GM12878 (cell line): Measurements from ENCODE around the gene MAP1LC3A. TPM values are rescaled to one million over a fixed set of nuclear protein-coding genes. Genes with fewer than 3 reads are reported as not detected.

Experiments used
- ATAC-seq: fragments of 200-7000 bp; cut with Tn5 transposase; 3 replicates; pipeline ENCODE4 v1.9.1; 2020; ENCODE audit warnings: mild to moderate bottlenecking, moderate library complexity
- BruUV-seq: library from RNA; stranded (reverse); fragments of 400-500 nt; replicated peaks from 2 replicates; lab custom pipeline; 2021; lab: Mats Ljungman, UMichigan
- CTCF ChIA-PET: fragments of 300-600 bp; sonication (Branson Sonifier 250); formaldehyde crosslinking; extraction: SDS; loops from one replicate; lab custom pipeline; 2021; ENCODE audit warnings: inconsistent platforms; lab: Yijun Ruan, JAX
- POLR2A ChIA-PET: fragments of 350-600 bp; formaldehyde crosslinking; extraction: SDS; loops from one replicate; lab custom pipeline; 2021; ENCODE audit warnings: inconsistent platforms; lab: Charles Lee
- RAD21 ChIA-PET: fragments of 300-600 bp; sonication (Branson Sonifier 250); formaldehyde crosslinking; loops from one replicate; lab custom pipeline; 2023; ENCODE audit warnings: antibody characterized with exemption; ENCODE audit not compliant: unreplicated experiment; lab: Charles Lee
- SMC1A ChIA-PET: fragments of 300-600 bp; sonication (Branson Sonifier 250); formaldehyde crosslinking; loops from one replicate; lab custom pipeline; 2023; ENCODE audit not compliant: unreplicated experiment, uncharacterized antibody; lab: Charles Lee
- DNase-seq: peaks from one replicate; pipeline ENCODE4 v3.0.0-alpha.2; 2011; ENCODE audit warnings: low read depth, low spot score
- FAIRE-seq: peaks from 3 replicates; lab custom pipeline; 2011; peaks lifted over from hg19 to GRCh38; lab: Jason Lieb, UNC
- H2AFZ ChIP-seq: 2 replicates; pipeline ENCODE4 v1.6.0; 2011; ENCODE audit warnings: low read depth, low read length, control low read depth; ENCODE audit not compliant: control insufficient read depth
- H3K27ac ChIP-seq: 2 replicates; pipeline ENCODE4 v1.5.1; 2011; ENCODE audit warnings: control low read depth; ENCODE audit not compliant: control insufficient read depth, insufficient read depth
- H3K27me3 ChIP-seq, 2 experiments: replicated peaks in 1 of 2; 2 replicates each; pipeline versions ENCODE4 v1.6.0 to v1.6.1; 2011; ENCODE audit warnings: low read length in 1 of 2; ENCODE audit not compliant: control insufficient read depth in 2 of 2, insufficient read depth in 2 of 2
- H3K36me3 ChIP-seq, 2 experiments: 2 replicates each; pipeline ENCODE4 v1.5.1; 2011; ENCODE audit warnings: low read length in 1 of 2; ENCODE audit not compliant: control insufficient read depth in 2 of 2, insufficient read depth in 2 of 2
- H3K4me1 ChIP-seq: 2 replicates; pipeline ENCODE4 v1.6.1; 2011; ENCODE audit warnings: mild to moderate bottlenecking, low read length, moderate library complexity, mixed read lengths; ENCODE audit not compliant: control insufficient read depth, insufficient read depth
- H3K4me2 ChIP-seq: 2 replicates; pipeline ENCODE4 v1.6.0; 2011; ENCODE audit warnings: control low read depth; ENCODE audit not compliant: control insufficient read depth, insufficient read depth
- H3K4me3 ChIP-seq: fragments of 200-600 bp; sonication (generic); 2 replicates; pipeline ENCODE4 v1.5.1; 2016
- H3K79me2 ChIP-seq: 2 replicates; pipeline ENCODE4 v1.6.0; 2011; ENCODE audit warnings: low read length; ENCODE audit not compliant: control insufficient read depth, insufficient read depth
- H3K9ac ChIP-seq: 2 replicates; pipeline ENCODE4 v1.8.0; 2011; ENCODE audit warnings: low read length, control low read depth, mixed read lengths; ENCODE audit not compliant: control insufficient read depth, insufficient read depth
- H3K9me3 ChIP-seq: replicated peaks from 3 replicates; pipeline ENCODE4 v1.5.1; 2011; ENCODE audit warnings: mild to moderate bottlenecking, low read length; ENCODE audit not compliant: control insufficient read depth, insufficient read depth
- H4K20me1 ChIP-seq: 2 replicates; pipeline ENCODE4 v1.6.0; 2011; ENCODE audit not compliant: control insufficient read depth, insufficient read depth
- E2F8 ChIP-seq: fragments of 450-650 bp; IDR thresholded peaks from 2 replicates; pipeline ENCODE4 v1.6.1; 2018; ENCODE audit warnings: mild to moderate bottlenecking, low read depth, moderate library complexity; ENCODE audit not compliant: partially characterized antibody
- RBBP5 ChIP-seq: fragments of 200-600 bp; sonication (generic); conservative IDR thresholded peaks from 2 replicates; pipeline ENCODE4 v1.6.1; 2016
- WGBS: methylation state at CpG from one replicate; pipeline ENCODE4 v1.1.6; 2016; ENCODE audit warnings: low lambda C conversion rate; ENCODE audit not compliant: insufficient replicate concordance, insufficient coverage; ENCODE audit errors: missing lambda C conversion rate; 5-methylcytosine and 5-hydroxymethylcytosine counted together
- in situ Hi-C: fragments of 300-500 bp; cut with MboI; formaldehyde crosslinking; loops from 9 replicates; pipeline ENCODE4 v1.14.3; 2018; ENCODE audit warnings: mixed read lengths
- intact Hi-C: fragments of 100-400 bp; cut with micrococcal nuclease; formaldehyde crosslinking; loops from one replicate; pipeline ENCODE4 v1.14.2; 2022; ENCODE audit not compliant: unreplicated experiment
- polyA plus RNA-seq, 11 experiments: library from polyadenylated mRNA; depleted of rRNA in 4 of 11; unstranded in 6 of 11; stranded (reverse) in 5 of 11; fragments of >200 nt; fragmentation: Nextera tagmentation in 4 of 11; fragmentation: Illumina TruSeq in 1 of 11; extraction: Ambion mirVana in 4 of 11; extraction: Trizol in 1 of 11; gene quantifications; 1 replicate in 1 of 11; 2 replicates in 10 of 11; pipeline versions ENCODE4 v1.2.1 to v1.2.3, GENCODE V29; 2011 to 2016; ENCODE audit warnings: inconsistent platforms in 2 of 11, missing spikeins in 2 of 11, low read depth in 1 of 11
- total RNA-seq, 4 experiments: library from RNA; depleted of rRNA in 3 of 4; stranded (reverse); fragments of >200 nt in 3 of 4; fragmentation: Illumina TruSeq in 1 of 4; extraction: Trizol in 1 of 4; gene quantifications; 2 replicates each; pipeline versions ENCODE4 v1.2.1 to v1.2.3, GENCODE V29; 2013 to 2021

The MAP1LC3A gene
- total and polyA plus RNA-seq, 10 of the 15 experiments (the other 5 are each of a cell fraction or from before 2014, with no cell fraction given) = 0.27 to 1.2 (median 0.39) TPM; not detected in 4

DNA sequence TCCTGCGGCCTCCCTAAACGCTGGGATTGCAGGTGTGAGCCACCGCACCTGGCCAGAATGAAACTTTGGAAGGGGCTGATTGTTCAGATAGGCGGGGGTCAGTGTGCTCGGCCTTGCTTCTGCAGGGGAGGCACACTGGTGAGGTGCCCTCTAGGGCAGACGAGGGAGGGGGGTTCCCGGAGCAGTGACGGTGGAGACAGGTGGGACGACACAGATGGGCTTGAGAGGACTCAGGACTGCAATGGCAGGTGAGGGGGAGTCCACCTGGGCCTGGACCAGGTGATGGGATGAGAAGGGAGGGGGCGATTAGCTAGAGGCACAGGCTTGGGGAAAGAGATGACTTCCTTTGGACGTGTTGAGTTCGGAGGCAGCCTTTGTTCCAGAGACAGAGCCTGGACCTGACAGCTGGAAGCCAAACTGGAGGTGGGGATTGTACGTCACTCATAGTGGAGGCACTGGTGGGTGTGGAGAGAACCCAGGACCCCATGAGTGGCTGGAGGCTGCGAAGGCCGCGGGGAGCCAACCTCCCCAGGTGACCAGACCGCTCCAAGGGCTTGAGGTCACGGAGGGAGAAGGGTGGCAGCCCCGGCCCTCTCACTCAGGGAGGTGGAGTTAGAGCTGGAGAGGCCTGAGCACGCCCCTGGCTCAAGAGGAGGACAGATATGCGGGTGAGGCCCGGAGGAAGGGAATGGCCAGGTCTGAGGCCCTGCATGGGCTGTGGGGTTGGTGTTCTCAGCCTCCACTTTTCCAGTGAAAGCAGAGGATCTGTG lies 10.5 kb upstream of the MAP1LC3A start:
- RAD21 ChIA-PET = no interaction called here
- CTCF ChIA-PET = no interaction called here
- SMC1A ChIA-PET = interaction anchor here (1.3 kb wide), 1 partner anchor 9 kb away, joined by 3 read pairs; no protein-coding TSS in a partner anchor
- POLR2A ChIA-PET = no interaction called here
- BruUV-seq = no TSS peak
- H3K9me3 ChIP-seq = no peaks in the 10 kb centered on the region
- H3K27me3 ChIP-seq = no peaks in the 10 kb centered on the region
- H3K27ac ChIP-seq = no peak overlapping the region
- no peak for TF ChIP-seq E2F8
- TF ChIP-seq RBBP5 = no peak
- no peak for FAIRE-seq
- H3K9ac ChIP-seq = no peak overlapping the region
- H3K79me2 ChIP-seq = no peaks in the 10 kb centered on the region
- 72% methylated on average over 22 of the region's 22 CpGs for WGBS
- H3K4me3 ChIP-seq = no peak overlapping the region
- DNase-seq = no peak
- ATAC-seq = no peak
- H3K4me2 ChIP-seq = no peak overlapping the region
- intact Hi-C loops (no loop called here), in situ Hi-C loops (no loop called here)
- H3K4me1 ChIP-seq = no peaks in the 10 kb centered on the region
- no peak overlapping the region for H2AFZ ChIP-seq
- no peaks in the 10 kb centered on the region for H3K36me3 ChIP-seq
- no peaks in the 10 kb centered on the region for H4K20me1 ChIP-seq
